Caco-2 (cell line): ENCODE measurements around the gene PER2. TPM values are rescaled to one million over a fixed set of nuclear protein-coding genes. Genes with fewer than 3 reads are reported as not detected.

Experiments used
- BruUV-seq: library from RNA; stranded (reverse); fragments of 400-500 nt; replicated peaks from 2 replicates; lab custom pipeline; 2021; lab: Mats Ljungman, UMichigan
- CTCF ChIA-PET: fragments of 300-600 bp; sonication (Branson Sonifier 250); formaldehyde crosslinking; loops from one replicate; lab custom pipeline; 2022; ENCODE audit warnings: antibody characterized with exemption; lab: Charles Lee
- POLR2A ChIA-PET: fragments of 300-600 bp; sonication (Branson Sonifier 250); formaldehyde crosslinking; loops from one replicate; lab custom pipeline; 2022; ENCODE audit warnings: antibody characterized with exemption; lab: Charles Lee
- DNase-seq, 2 experiments: peaks; one replicate each; pipeline versions ENCODE4 v3.0.0 to v3.0.0-alpha.2; 2020 to 2022
- H3K27me3 ChIP-seq: replicated peaks from 2 replicates; pipeline ENCODE4 v1.6.0; 2011; ENCODE audit warnings: low read length; ENCODE audit not compliant: control insufficient read depth, insufficient read depth
- H3K36me3 ChIP-seq: 2 replicates; pipeline ENCODE4 v1.5.1; 2011; ENCODE audit warnings: low read length; ENCODE audit not compliant: control insufficient read depth, insufficient read depth
- H3K4me1 ChIP-seq: fragments of 250-450 bp; sonication (Bioruptor Pico); 2 replicates; pipeline ENCODE4 v1.5.1; 2020; ENCODE audit warnings: mild to moderate bottlenecking
- H3K4me3 ChIP-seq: 2 replicates; pipeline ENCODE4 v1.5.1; 2011; ENCODE audit warnings: low read depth, mild to moderate bottlenecking, control low read depth, low read length
- H3K9me3 ChIP-seq: fragments of 250-450 bp; sonication (Bioruptor Pico); 2 replicates; pipeline ENCODE4 v1.5.1; 2020; ENCODE audit warnings: mild to moderate bottlenecking, moderate library complexity
- H3K27ac Mint-ChIP-seq: one replicate; pipeline ENCODE4 v1.8.0; 2022; ENCODE audit warnings: mixed read lengths; ENCODE audit not compliant: unreplicated experiment
- H3K27me3 Mint-ChIP-seq: one replicate; pipeline ENCODE4 v1.8.0; 2022; ENCODE audit warnings: mixed read lengths; ENCODE audit not compliant: insufficient read depth, unreplicated experiment
- H3K36me3 Mint-ChIP-seq: one replicate; pipeline ENCODE4 v1.8.0; 2022; ENCODE audit warnings: mild to moderate bottlenecking, mixed read lengths; ENCODE audit not compliant: insufficient read depth, unreplicated experiment
- H3K4me1 Mint-ChIP-seq: one replicate; pipeline ENCODE4 v1.8.0; 2022; ENCODE audit warnings: low read depth, mixed read lengths; ENCODE audit not compliant: unreplicated experiment
- H3K4me3 Mint-ChIP-seq: one replicate; pipeline ENCODE4 v1.8.0; 2022; ENCODE audit warnings: mild to moderate bottlenecking, moderate library complexity, mixed read lengths; ENCODE audit not compliant: unreplicated experiment
- H3K9me3 Mint-ChIP-seq: one replicate; pipeline ENCODE4 v1.8.0; 2022; ENCODE audit warnings: mixed read lengths; ENCODE audit not compliant: unreplicated experiment
- CTCF ChIP-seq, 2 experiments: fragments of 200-600 bp in 1 of 2; IDR thresholded peaks; 1 replicate in 1 of 2; 2 replicates in 1 of 2; pipeline versions ENCODE4 v1.5.1 to v1.8.0; 2011 to 2022; ENCODE audit warnings: antibody characterized with exemption in 1 of 2, control low read depth in 1 of 2, inconsistent platforms in 1 of 2, low read depth in 1 of 2, low read length in 1 of 2, mild to moderate bottlenecking in 1 of 2, moderate library complexity in 1 of 2; ENCODE audit not compliant: insufficient read depth in 1 of 2, severe bottlenecking in 1 of 2, unreplicated experiment in 1 of 2
- intact Hi-C: fragments of 100-400 bp; cut with micrococcal nuclease; formaldehyde crosslinking; loops from one replicate; pipeline ENCODE4 v1.10.0; 2022; ENCODE audit not compliant: unreplicated experiment
- total RNA-seq: library from RNA; stranded (reverse); gene quantifications from 2 replicates; pipeline ENCODE4 v1.2.3, GENCODE V29; 2022

The PER2 gene
- total RNA-seq, 1 experiment from 2014 or later = 12.2 TPM

- intact Hi-C loops = no loop called here
- no peak overlapping the region for H3K4me3 Mint-ChIP-seq
- H3K36me3 ChIP-seq = no peaks in the 10 kb centered on the region
- no TSS peak for BruUV-seq
- H3K9me3 Mint-ChIP-seq = no peaks in the 10 kb centered on the region
- no peak overlapping the region for H3K4me3 ChIP-seq
- H3K27me3 ChIP-seq = no peaks in the 10 kb centered on the region
- CTCF ChIA-PET = no interaction called here
- H3K27ac Mint-ChIP-seq = no peak overlapping the region
- H3K36me3 Mint-ChIP-seq = peaks cover 5% of the 10 kb centered on the region
- no peaks in the 10 kb centered on the region for H3K4me1 Mint-ChIP-seq
- no peaks in the 10 kb centered on the region for H3K4me1 ChIP-seq
- H3K27me3 Mint-ChIP-seq = no peaks in the 10 kb centered on the region
- no peak for DNase-seq
- TF ChIP-seq CTCF (IDR thresholded peaks at IDR 0.05; ENCODE audit: insufficient read depth in 1 of 2, low read depth in 1 of 2, low read length in 1 of 2, severe bottlenecking in 1 of 2, unreplicated experiment in 1 of 2) = no peak
- POLR2A ChIA-PET = no interaction called here
- no peaks in the 10 kb centered on the region for H3K9me3 ChIP-seq
These were observed 53.1 kb downstream of the PER2 start for GRCh38 chr2:238235331-238235732.

- no TSS peak for BruUV-seq
- DNase-seq = no peak
- Histone ChIP-seq H3K36me3 (no peaks in the 10 kb centered on the region), H3K4me3 (no peak overlapping the region), H3K4me1 (no peaks in the 10 kb centered on the region), H3K9me3 (no peaks in the 10 kb centered on the region), H3K27me3 (no peaks in the 10 kb centered on the region)
- no peak overlapping the region for H3K27ac Mint-ChIP-seq
- POLR2A ChIA-PET = no interaction called here
- TF ChIP-seq CTCF (IDR thresholded peaks at IDR 0.05; ENCODE audit: insufficient read depth in 1 of 2, low read depth in 1 of 2, low read length in 1 of 2, severe bottlenecking in 1 of 2, unreplicated experiment in 1 of 2) = no peak
- CTCF ChIA-PET = no interaction called here
- no peaks in the 10 kb centered on the region for H3K27me3 Mint-ChIP-seq
- H3K36me3 Mint-ChIP-seq = no peaks in the 10 kb centered on the region
- H3K4me1 Mint-ChIP-seq = no peaks in the 10 kb centered on the region
- intact Hi-C loops = loop anchor here (1.0 kb wide), 1 partner anchor 30 kb away; the partner anchor contains the start of gene ILKAP
- peak overlapping the region; percentile 70 for H3K4me3 Mint-ChIP-seq
- no peaks in the 10 kb centered on the region for H3K9me3 Mint-ChIP-seq
These were observed 54.8 kb downstream of the PER2 start for GRCh38 chr2:238233625-238234024.

GRCh38 chr2:238231809-238232208, 56.6 kb downstream of the PER2 start:
- POLR2A ChIA-PET = no interaction called here
- no TSS peak for BruUV-seq
- Mint-ChIP-seq H3K9me3 (no peaks in the 10 kb centered on the region), H3K27ac (no peak overlapping the region), H3K27me3 (peaks cover 5% of the 10 kb centered on the region), H3K4me1 (no peaks in the 10 kb centered on the region), H3K36me3 (no peaks in the 10 kb centered on the region), H3K4me3 (no peak overlapping the region)
- no peak for TF ChIP-seq CTCF (IDR thresholded peaks at IDR 0.05; ENCODE audit: insufficient read depth in 1 of 2, low read depth in 1 of 2, low read length in 1 of 2, severe bottlenecking in 1 of 2, unreplicated experiment in 1 of 2)
- Histone ChIP-seq H3K36me3 (no peaks in the 10 kb centered on the region), H3K4me1 (no peaks in the 10 kb centered on the region), H3K9me3 (no peaks in the 10 kb centered on the region), H3K27me3 (no peaks in the 10 kb centered on the region), H3K4me3 (no peak overlapping the region)
- no peak for DNase-seq
- intact Hi-C loops = no loop called here
- CTCF ChIA-PET = no interaction called here
